GM21576 (cell line): ENCODE results near the gene DUS1L.

Experiments
- ATAC-seq: cut with Tn5 transposase; IDR thresholded peaks from one replicate; pipeline ENCODE4 v1.9.1; 2021; ENCODE audit warnings: mild to moderate bottlenecking, moderate library complexity; ENCODE audit not compliant: unreplicated experiment

Gene DUS1L

DNA sequence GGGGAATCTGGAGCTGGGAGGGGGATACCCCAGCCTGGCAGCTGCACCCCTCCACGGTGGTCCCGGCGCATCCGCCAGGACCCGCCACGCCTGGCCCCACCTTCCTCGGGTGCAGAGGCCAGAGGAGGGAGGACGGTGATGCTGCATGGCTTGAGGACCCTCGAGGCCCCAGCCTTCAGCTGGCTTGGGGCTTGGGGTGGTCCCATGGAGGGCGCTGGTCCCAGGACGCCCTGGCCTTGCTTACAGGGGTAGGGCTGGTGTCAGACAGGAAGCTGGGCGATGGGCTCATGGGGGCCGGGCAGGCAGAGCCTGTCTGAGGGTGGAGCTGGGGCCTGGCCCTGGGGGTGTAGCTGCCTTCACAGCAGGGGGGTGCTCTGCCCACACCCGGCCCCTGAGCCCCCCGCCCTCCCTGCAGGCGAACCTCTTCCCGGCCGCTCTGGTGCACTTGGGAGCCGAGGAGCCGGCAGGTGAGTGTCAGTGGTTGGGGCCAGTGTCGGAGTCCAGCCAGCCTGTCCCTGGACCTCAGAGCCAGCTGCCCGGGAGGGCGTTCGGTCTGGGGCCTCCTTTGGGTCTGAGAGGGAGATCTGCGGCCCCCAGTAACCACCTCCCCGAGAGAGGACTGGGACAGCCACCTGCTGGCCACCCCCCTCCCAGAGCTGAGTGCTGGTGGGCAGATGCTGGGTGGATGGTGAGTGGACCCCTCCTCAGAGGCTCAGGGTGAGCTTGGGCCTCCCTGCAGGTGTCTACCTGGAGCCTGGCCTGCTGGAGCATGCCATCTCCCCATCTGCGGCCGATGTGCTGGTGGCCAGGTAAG is 49.3 kb downstream of the DUS1L start:
- ATAC-seq: no peak

- ATAC-seq: no peak
These were observed 50.2 kb downstream of the DUS1L start for GRCh38 chr17:82015311-82015971.

DNA sequence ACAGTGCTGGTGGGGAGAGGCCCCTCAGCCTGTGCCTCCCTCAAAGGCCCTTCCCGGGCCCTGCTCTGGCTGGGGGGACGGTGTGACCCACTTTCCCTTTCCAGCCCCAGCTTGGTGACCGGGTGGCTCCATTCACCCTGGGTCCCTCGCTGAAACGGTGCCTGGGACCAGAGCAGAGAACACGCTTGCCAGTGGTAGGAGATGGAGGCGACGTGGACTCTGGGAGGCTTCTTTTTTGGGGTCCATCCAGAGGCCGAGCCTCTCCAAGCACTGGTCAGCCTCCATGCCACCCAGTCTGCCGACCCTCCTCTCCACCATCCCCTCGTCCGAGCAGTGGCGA is 50.7 kb downstream of the DUS1L start:
- no peak for ATAC-seq

- no peak for ATAC-seq
These were observed 51.2 kb downstream of the DUS1L start for GRCh38 chr17:82014432-82014831.

- ATAC-seq: no peak
These were observed 51.8 kb downstream of the DUS1L start for GRCh38 chr17:82013772-82014321.

DNA sequence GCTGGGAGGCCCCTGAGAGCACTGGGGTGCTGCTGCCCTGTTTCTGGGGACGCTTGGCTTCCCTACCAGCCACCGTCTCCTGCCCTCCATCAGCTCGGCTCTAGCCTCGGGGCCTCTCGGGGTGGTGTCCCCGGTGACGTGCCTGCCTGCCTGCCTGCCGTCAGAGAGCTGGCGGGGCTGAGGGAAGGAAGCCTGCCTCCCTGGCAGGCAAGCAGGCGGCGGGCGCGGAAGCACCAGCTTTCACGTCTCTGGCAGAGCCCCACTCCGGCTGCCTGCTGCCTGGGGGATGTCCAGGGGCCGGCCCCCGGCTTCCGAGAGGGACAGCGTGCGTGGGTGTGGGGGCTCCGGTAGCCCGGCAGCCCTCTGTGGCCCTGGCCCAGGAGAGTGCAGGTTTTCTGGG is 52.3 kb downstream of the DUS1L start:
- no peak for ATAC-seq

DNA sequence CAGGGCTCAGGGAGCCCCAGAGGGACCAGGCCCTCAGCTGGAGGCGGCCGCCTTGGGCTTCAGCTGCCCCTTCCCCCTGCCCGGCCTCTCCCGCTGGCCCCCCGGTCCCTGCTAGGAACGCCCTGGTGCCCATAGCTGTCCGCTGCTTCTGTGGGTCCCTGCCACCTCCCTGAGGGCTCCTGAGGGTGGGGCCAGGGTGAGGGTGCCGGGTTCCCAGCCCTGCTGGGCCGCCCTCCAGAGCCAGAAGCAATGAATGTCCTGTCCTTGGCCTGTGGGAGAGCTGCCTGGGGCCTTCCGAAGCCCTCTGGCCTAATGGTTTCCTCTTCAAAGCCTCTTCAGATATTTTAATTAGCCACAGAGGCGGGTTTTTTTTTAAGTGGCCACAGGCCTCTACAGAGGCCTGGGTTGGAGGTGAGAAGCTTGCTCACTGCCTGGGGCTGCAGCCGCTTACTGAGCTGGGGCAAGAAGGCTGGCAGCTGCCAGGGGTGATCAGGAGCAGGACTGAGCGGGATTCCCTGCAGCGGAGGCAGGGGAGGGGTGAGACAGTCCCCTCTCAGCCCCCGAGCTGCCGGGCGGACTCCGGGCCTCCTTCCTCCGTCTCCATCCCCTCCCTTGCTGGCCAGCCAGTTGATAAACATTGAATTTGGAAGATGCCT is 52.8 kb downstream of the DUS1L start:
- no peak for ATAC-seq

GRCh38 chr17:82012261-82012639 is 53.4 kb downstream of the DUS1L start:
- no peak for ATAC-seq

- no peak for ATAC-seq
These were observed 53.9 kb downstream of the DUS1L start for GRCh38 chr17:82011617-82012187.

- no peak for ATAC-seq
These were observed 54.8 kb downstream of the DUS1L start for GRCh38 chr17:82010575-82011525.

- ATAC-seq: no peak
These were observed 56.2 kb downstream of the DUS1L start for GRCh38 chr17:82009413-82009812.

GRCh38 chr17:82008941-82009405 is 56.6 kb downstream of the DUS1L start:
- ATAC-seq: no peak

DNA sequence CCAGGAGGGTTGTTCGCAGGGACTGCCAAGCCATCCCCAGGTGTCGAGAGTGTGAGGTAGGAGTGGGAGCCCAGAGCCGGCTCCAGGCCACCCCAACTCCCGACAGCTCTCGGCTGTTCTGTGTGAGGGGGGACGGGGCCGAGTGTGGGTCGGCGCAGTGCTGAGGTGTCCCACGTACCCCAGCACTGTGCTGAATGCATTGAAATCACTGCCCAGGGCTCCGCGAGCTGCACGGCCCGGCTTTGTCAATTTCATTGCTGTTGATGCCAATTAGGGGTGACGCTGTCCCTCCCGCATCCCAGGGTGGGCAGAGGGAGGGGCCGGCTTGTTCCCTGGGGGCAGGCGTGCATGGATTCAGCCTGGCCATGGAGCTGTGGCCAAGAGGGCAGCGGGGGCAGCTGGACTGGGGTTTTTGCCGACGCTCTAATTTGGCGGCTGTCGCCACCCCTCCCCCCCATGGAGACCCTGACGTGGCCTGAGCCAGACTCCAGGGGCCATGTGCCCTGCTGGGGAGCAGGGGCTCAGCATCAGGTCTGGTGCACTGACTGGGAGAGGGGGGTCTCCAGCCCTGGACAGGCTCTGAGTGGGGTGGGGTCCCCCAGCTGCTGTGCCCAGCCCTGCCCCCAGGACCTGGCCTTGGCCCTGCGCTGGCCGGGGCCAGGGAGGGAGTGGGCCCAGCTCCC is 57.2 kb downstream of the DUS1L start:
- ATAC-seq: no peak
